PC-3 (cell line): ENCODE measurements around the gene CEP41.

Experiments used
- CTCF ChIP-seq: fragments of 300-600 bp; sonication (generic); conservative IDR thresholded peaks from 2 replicates; pipeline ENCODE4 v1.5.1; 2017; ENCODE audit warnings: antibody characterized with exemption, low read depth, mild to moderate bottlenecking, low read length
- EZH2 ChIP-seq: fragments of 300-600 bp; sonication (generic); IDR thresholded peaks from one replicate; pipeline ENCODE4 v1.6.1; 2017; ENCODE audit warnings: antibody characterized with exemption, mild to moderate bottlenecking, low read length; ENCODE audit not compliant: unreplicated experiment

GRCh38 chr7:130369110-130369711 is 71.6 kb downstream of the CEP41 start:
- TF ChIP-seq EZH2 = no peak
- no peak for TF ChIP-seq CTCF
